Measurements from ENCODE around the gene CFAP47.

CFAP47 gene

DNA sequence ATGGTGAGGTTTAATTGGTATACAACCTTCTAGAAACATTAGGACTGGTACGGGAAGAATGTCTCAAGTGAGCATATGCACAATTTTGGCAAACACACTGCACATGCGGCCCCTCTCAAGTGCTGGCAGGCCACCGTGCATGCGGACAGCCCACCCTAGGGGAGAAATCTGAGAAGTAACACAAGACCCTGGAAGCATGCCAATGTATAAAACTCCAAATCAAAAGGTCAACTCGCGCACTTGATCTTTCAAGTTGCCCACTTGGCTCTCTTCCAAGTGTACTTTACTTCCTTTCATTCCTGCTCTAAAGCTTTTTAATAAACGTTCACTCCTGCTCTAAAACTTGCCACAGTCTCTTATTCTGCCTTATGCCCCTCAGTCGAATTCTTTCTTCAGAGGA, 488.3 kb downstream of the CFAP47 start:
- Histone ChIP-seq H3K36me3 (ENCODE audit: control insufficient read depth in 1 of 2, insufficient read depth in 2 of 2, low read depth in 1 of 2, low read length in 2 of 2) (no peaks in the 10 kb centered on the region), H3K79me1 (replicated peaks; ENCODE audit: low read length, poor library complexity, severe bottlenecking) (no peaks in the 10 kb centered on the region), H2BK5ac (ENCODE audit: low read depth, low read length, poor library complexity, severe bottlenecking) (no peak overlapping the region), H3K4me3 (ENCODE audit: insufficient read depth in 1 of 2, low read depth in 1 of 2, low read length in 2 of 2) (no peak overlapping the region), H2BK120ac (ENCODE audit: low read depth, low read length) (no peak overlapping the region), H4K91ac (ENCODE audit: low read length) (no peak overlapping the region), H2AK5ac (ENCODE audit: low read length, severe bottlenecking) (no peak overlapping the region), H3K14ac (ENCODE audit: low read length in 2 of 2) (no peak overlapping the region), H3K27me3 (ENCODE audit: control insufficient read depth in 1 of 2, insufficient read depth in 1 of 2, low read length in 2 of 2) (peaks cover 0 to 2% of the 10 kb centered on the region in 2 experiments), H3K4me1 (ENCODE audit: control insufficient read depth, insufficient read depth, low read depth, low read length) (no peaks in the 10 kb centered on the region), H4K8ac (ENCODE audit: low read length) (no peak overlapping the region), H3K9me3 (ENCODE audit: control insufficient read depth, low read length) (no peaks in the 10 kb centered on the region), H3K9ac (ENCODE audit: low read length) (no peak overlapping the region), H2AFZ (ENCODE audit: low read depth, low read length) (no peak overlapping the region), H3K23ac (ENCODE audit: low read length in 2 of 2) (no peak overlapping the region), H3K18ac (ENCODE audit: low read depth in 1 of 2, low read length in 2 of 2) (no peak overlapping the region), H2BK15ac (ENCODE audit: low read depth, poor library complexity, severe bottlenecking) (no peak overlapping the region), H2BK12ac (ENCODE audit: low read length in 2 of 2) (no peak overlapping the region), H3K4ac (ENCODE audit: low read depth in 1 of 2, low read length in 2 of 2) (no peak overlapping the region), H3K4me2 (ENCODE audit: low read length, poor library complexity, severe bottlenecking) (no peak overlapping the region), H3K27ac (ENCODE audit: low read length, poor library complexity, severe bottlenecking) (no peak overlapping the region)
- 88% methylated on average over 7 of the region's 8 CpGs for WGBS
- no peak for DNase-seq

GRCh38 chrX:36414056-36414455, 494.5 kb downstream of the CFAP47 start:
- H3K36me3 ChIP-seq (ENCODE audit: control insufficient read depth in 1 of 2, insufficient read depth in 2 of 2, low read depth in 1 of 2, low read length in 2 of 2) = no peaks in the 10 kb centered on the region
- no peak overlapping the region for H4K8ac ChIP-seq (ENCODE audit: low read length)
- no peak overlapping the region for H3K9ac ChIP-seq (ENCODE audit: low read length)
- 14% methylated on average over 2 of the region's 2 CpGs for WGBS
- H3K9me3 ChIP-seq (ENCODE audit: control insufficient read depth, low read length) = no peaks in the 10 kb centered on the region
- H2BK120ac ChIP-seq (ENCODE audit: low read depth, low read length) = no peak overlapping the region
- H4K91ac ChIP-seq (ENCODE audit: low read length) = no peak overlapping the region
- H3K4me2 ChIP-seq (ENCODE audit: low read length, poor library complexity, severe bottlenecking) = no peak overlapping the region
- no peak overlapping the region for H3K23ac ChIP-seq (ENCODE audit: low read length in 2 of 2)
- H2AK5ac ChIP-seq (ENCODE audit: low read length, severe bottlenecking) = no peak overlapping the region
- no peak overlapping the region for H3K4ac ChIP-seq (ENCODE audit: low read depth in 1 of 2, low read length in 2 of 2)
- peak overlapping the region; percentile 49 for H3K27ac ChIP-seq (ENCODE audit: low read length, poor library complexity, severe bottlenecking)
- no peak overlapping the region for H2BK15ac ChIP-seq (ENCODE audit: low read depth, poor library complexity, severe bottlenecking)
- no peaks in the 10 kb centered on the region for H3K4me1 ChIP-seq (ENCODE audit: control insufficient read depth, insufficient read depth, low read depth, low read length)
- H3K18ac ChIP-seq (ENCODE audit: low read depth in 1 of 2, low read length in 2 of 2) = no peak overlapping the region
- no peak overlapping the region for H2BK5ac ChIP-seq (ENCODE audit: low read depth, low read length, poor library complexity, severe bottlenecking)
- H3K79me1 ChIP-seq (replicated peaks; ENCODE audit: low read length, poor library complexity, severe bottlenecking) = no peaks in the 10 kb centered on the region
- no peak overlapping the region for H3K4me3 ChIP-seq (ENCODE audit: insufficient read depth in 1 of 2, low read depth in 1 of 2, low read length in 2 of 2)
- no peak overlapping the region for H3K14ac ChIP-seq (ENCODE audit: low read length in 2 of 2)
- DNase-seq = peak; percentile 8
- no peaks in the 10 kb centered on the region for H3K27me3 ChIP-seq (ENCODE audit: control insufficient read depth in 1 of 2, insufficient read depth in 1 of 2, low read length in 2 of 2)
- no peak overlapping the region for H2AFZ ChIP-seq (ENCODE audit: low read depth, low read length)
- H2BK12ac ChIP-seq (ENCODE audit: low read length in 2 of 2) = no peak overlapping the region

DNA sequence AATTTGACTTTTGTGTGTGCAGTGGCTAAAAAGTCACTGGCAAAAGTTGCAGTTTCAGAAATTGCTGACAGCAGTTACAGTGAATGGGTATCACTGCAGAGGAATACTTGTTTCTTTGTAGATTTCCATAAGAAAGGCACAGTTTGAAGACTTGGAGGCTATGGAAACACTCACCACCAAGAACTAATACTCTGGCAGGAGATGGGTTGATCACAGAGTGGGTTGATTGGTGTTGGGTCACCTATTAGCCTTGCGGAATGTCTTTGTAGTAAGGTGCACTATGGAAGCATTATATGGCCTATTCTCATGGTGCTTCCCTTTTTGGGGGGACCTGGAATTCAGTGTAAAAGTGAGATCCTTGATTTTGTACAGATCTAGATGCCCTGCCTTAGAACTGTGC, 502.8 kb downstream of the CFAP47 start:
- Histone ChIP-seq H3K23ac (ENCODE audit: low read length in 2 of 2) (no peak overlapping the region), H2AFZ (ENCODE audit: low read depth, low read length) (no peak overlapping the region), H4K8ac (ENCODE audit: low read length) (no peak overlapping the region), H3K9me3 (ENCODE audit: control insufficient read depth, low read length) (no peaks in the 10 kb centered on the region), H3K4ac (ENCODE audit: low read depth in 1 of 2, low read length in 2 of 2) (no peak overlapping the region), H2AK5ac (ENCODE audit: low read length, severe bottlenecking) (no peak overlapping the region), H3K4me3 (ENCODE audit: insufficient read depth in 1 of 2, low read depth in 1 of 2, low read length in 2 of 2) (no peak overlapping the region), H3K27ac (ENCODE audit: low read length, poor library complexity, severe bottlenecking) (no peak overlapping the region), H2BK15ac (ENCODE audit: low read depth, poor library complexity, severe bottlenecking) (no peak overlapping the region), H2BK5ac (ENCODE audit: low read depth, low read length, poor library complexity, severe bottlenecking) (no peak overlapping the region), H3K27me3 (ENCODE audit: control insufficient read depth in 1 of 2, insufficient read depth in 1 of 2, low read length in 2 of 2) (no peaks in the 10 kb centered on the region), H2BK12ac (ENCODE audit: low read length in 2 of 2) (no peak overlapping the region), H2BK120ac (ENCODE audit: low read depth, low read length) (no peak overlapping the region), H3K79me1 (replicated peaks; ENCODE audit: low read length, poor library complexity, severe bottlenecking) (no peaks in the 10 kb centered on the region), H3K4me1 (ENCODE audit: control insufficient read depth, insufficient read depth, low read depth, low read length) (no peaks in the 10 kb centered on the region), H4K91ac (ENCODE audit: low read length) (no peak overlapping the region), H3K36me3 (ENCODE audit: control insufficient read depth in 1 of 2, insufficient read depth in 2 of 2, low read depth in 1 of 2, low read length in 2 of 2) (no peaks in the 10 kb centered on the region), H3K9ac (ENCODE audit: low read length) (no peak overlapping the region), H3K4me2 (ENCODE audit: low read length, poor library complexity, severe bottlenecking) (no peak overlapping the region), H3K18ac (ENCODE audit: low read depth in 1 of 2, low read length in 2 of 2) (no peak overlapping the region), H3K14ac (ENCODE audit: low read length in 2 of 2) (no peak overlapping the region)
- DNase-seq = no peak
- WGBS = no CpG with 5 or more reads among the region's 1 CpG

DNA sequence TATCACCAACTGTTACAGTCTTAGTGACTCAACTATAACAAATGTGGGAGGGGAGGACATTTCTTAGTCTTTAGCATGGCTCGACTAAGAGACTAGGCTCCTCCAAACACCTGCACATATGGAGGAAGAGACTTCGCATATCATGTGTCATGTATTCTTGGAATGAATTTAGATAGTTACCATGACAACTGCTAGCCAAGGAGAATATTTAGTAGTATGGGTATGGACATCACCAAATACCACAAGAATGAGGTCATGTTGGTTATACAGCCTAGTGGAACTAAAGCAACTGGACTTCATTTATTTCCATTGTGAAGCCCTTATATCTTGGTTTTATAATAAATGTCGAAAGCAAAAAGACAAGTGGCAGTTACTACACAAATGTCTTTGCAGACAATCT, 512.3 kb downstream of the CFAP47 start:
- peaks cover 7% of the 10 kb centered on the region for H3K4me1 ChIP-seq (ENCODE audit: control insufficient read depth, insufficient read depth, low read depth, low read length)
- no peak overlapping the region for H2BK5ac ChIP-seq (ENCODE audit: low read depth, low read length, poor library complexity, severe bottlenecking)
- H2BK15ac ChIP-seq (ENCODE audit: low read depth, poor library complexity, severe bottlenecking) = no peak overlapping the region
- no peak overlapping the region for H3K23ac ChIP-seq (ENCODE audit: low read length in 2 of 2)
- peak; percentile 73 for DNase-seq
- no peak overlapping the region for H4K91ac ChIP-seq (ENCODE audit: low read length)
- no peak overlapping the region for H3K4me2 ChIP-seq (ENCODE audit: low read length, poor library complexity, severe bottlenecking)
- H3K4me3 ChIP-seq (ENCODE audit: insufficient read depth in 1 of 2, low read depth in 1 of 2, low read length in 2 of 2) = no peak overlapping the region
- H2BK120ac ChIP-seq (ENCODE audit: low read depth, low read length) = no peak overlapping the region
- no peaks in the 10 kb centered on the region for H3K27me3 ChIP-seq (ENCODE audit: control insufficient read depth in 1 of 2, insufficient read depth in 1 of 2, low read length in 2 of 2)
- no peak overlapping the region for H2AFZ ChIP-seq (ENCODE audit: low read depth, low read length)
- no peaks in the 10 kb centered on the region for H3K36me3 ChIP-seq (ENCODE audit: control insufficient read depth in 1 of 2, insufficient read depth in 2 of 2, low read depth in 1 of 2, low read length in 2 of 2)
- no peaks in the 10 kb centered on the region for H3K79me1 ChIP-seq (replicated peaks; ENCODE audit: low read length, poor library complexity, severe bottlenecking)
- no peak overlapping the region for H3K9ac ChIP-seq (ENCODE audit: low read length)
- H4K8ac ChIP-seq (ENCODE audit: low read length) = no peak overlapping the region
- WGBS = no CpG with 5 or more reads among the region's 3 CpGs
- no peak overlapping the region for H2AK5ac ChIP-seq (ENCODE audit: low read length, severe bottlenecking)
- H3K18ac ChIP-seq (ENCODE audit: low read depth in 1 of 2, low read length in 2 of 2) = no peak overlapping the region
- no peak overlapping the region for H3K4ac ChIP-seq (ENCODE audit: low read depth in 1 of 2, low read length in 2 of 2)
- no peak overlapping the region for H3K14ac ChIP-seq (ENCODE audit: low read length in 2 of 2)
- no peaks in the 10 kb centered on the region for H3K9me3 ChIP-seq (ENCODE audit: control insufficient read depth, low read length)
- H2BK12ac ChIP-seq (ENCODE audit: low read length in 2 of 2) = no peak overlapping the region
- no peak overlapping the region for H3K27ac ChIP-seq (ENCODE audit: low read length, poor library complexity, severe bottlenecking)

Data from mesenchymal stem cell (in vitro differentiated cells and primary cell).